UCSD-AML1 (cell line): ENCODE data around the gene NPIPB6.

Experiments
- DNase-seq: peaks from one replicate; lab custom pipeline; 2025; ENCODE audit not compliant: unreplicated experiment; lab: John Stamatoyannopoulos, UW

Gene NPIPB6

DNA sequence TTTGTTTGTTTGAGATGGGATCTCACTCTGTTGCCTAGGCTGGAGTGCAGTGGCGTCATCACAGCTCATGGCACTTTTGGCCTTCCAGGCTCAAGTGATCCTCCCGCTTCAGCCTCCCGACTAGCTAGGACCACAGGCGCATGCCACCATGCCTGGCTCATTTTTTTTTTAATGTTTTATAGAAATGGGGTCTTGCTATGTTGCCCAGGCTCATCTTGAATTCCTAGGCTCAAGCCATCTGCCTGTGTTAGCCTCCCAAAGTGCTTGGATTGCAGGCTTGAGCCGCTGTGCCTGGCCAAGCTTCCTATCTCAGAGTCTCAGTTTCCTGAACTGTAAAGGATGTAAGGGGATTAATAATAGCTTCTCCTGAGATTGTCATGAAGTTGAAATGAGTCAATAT, 63.0 kb downstream of the NPIPB6 start:
- no peak for DNase-seq

DNA sequence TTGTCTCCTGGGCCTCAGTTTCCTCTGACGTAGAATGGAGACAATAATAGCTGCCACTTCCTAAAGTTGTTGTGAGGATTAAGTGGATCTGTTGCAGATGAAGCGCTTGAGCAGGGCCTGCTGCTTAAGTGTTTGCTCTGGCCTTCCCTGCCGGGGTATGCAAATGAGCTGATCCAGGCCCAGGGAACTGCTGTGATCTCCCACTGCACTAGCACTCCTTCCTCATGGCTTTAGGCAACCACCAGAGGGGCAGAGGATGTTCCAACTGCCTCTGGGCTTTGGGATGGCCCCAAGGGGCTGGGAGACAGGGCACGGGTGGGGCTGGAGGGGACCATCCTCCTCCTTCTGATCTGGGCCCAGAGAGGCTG, 64.8 kb downstream of the NPIPB6 start:
- DNase-seq, result no peak

DNA sequence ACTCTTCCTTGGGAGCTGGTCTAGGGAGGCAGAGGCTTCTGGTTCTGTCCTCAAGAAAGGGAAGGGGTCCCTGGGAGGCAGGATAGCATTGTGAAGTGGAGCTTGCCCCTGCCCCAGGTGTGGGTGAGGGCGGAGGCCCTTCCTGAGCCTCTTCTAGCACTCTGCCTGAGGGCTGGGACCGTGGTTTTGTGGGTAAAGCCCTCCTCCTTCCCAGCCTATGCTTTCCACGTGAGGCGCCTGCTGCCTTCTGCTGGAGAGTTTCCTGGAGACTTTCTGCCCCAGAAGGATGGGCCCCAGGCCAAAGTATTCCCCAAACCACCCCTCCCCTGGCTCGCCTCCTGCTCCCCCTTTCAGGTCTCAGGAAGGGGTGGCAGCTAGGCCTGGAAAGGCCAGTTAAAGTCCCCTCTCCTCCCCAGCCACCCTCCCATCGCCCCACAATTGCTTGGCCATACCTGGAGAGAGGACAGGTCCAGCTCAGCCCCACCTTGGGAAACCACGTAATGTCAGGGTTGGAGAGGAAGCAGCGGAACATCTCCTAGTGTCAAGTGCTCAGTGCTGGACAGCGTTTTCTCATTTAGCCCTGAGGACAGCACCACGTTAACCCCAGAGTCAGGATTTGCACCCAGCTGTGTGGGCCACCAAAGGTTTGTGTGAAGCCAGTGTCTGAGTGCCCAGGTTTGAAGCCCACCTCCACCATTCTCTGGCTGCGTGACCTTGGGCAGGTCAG, 65.4 kb downstream of the NPIPB6 start:
- DNase-seq, result no peak

DNA sequence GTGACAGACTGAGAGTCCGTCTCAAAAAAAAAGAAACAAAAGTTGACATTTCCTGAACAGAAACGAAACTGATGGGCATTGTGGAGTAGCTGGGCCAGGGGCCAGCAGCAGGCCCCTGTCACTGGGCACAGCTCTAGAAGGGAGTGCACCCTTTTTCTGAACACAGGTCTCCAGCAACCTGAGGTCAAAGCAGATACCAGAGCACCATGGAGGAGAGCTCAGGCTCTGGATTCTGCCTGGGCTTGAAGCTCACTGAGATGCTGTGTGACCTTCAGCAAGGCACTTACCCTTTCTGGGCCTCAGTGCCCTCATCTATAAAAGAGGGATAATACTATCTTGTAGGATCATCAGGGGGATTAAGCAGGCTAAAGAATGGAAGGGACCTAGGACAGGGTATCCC, 66.0 kb downstream of the NPIPB6 start:
- no peak for DNase-seq

DNA sequence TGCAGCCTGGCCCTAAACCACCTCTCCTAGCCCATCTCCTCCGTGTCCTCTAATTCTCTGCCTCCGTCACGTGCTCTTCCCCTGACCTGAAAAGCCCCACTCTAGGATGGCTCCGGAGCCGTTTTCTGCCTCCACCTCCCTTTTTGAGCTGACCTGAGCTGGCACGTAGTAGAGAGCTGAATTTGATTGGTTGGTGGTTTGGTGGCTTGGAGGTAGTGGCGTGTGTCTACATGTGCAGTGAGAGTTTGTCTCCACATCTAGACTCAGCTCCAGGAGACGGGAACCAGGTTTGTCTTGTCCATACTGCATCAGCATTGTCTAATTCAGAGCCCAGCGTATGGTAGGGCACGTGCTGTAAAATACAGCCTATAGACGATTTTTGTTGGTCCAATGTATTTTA, 68.0 kb downstream of the NPIPB6 start:
- no peak for DNase-seq

DNA sequence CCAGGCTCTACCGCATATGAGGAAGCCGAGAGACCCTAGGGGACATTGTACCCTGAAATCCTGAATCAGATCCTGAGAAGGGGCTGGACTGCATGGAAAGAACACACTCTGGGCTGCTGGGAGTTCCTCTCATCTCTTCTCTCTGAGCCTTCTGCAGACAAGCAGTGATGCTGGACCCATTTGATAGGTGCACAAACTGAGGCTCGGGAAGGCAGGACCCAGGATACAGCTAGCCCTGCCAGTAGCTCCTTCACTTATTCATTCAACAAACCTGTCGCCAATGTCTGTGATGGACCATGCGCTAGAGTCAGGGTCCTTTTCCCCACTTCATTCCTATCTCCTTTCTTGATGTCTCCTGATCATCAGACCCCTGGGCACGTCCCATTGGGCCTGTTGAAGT, 69.1 kb downstream of the NPIPB6 start:
- DNase-seq, result no peak

DNA sequence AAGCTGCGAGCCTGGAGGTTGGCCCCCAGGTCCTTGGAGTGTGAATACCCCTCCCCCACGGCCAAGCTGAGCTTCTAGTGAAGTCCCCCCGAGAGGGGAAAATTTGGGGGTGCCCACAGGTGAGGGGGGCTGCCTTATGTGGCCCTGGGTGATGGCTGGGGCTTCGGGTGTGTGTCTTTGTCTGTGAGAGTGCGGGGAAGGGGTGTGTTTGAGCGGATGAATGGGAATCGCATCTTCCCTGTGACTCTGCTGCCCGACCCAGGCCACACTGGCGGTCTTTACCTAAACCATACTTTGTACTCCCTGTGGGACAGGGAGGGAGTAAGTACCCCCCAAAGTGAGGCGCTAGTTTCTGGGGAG, 69.7 kb downstream of the NPIPB6 start:
- DNase-seq, result no peak

DNA sequence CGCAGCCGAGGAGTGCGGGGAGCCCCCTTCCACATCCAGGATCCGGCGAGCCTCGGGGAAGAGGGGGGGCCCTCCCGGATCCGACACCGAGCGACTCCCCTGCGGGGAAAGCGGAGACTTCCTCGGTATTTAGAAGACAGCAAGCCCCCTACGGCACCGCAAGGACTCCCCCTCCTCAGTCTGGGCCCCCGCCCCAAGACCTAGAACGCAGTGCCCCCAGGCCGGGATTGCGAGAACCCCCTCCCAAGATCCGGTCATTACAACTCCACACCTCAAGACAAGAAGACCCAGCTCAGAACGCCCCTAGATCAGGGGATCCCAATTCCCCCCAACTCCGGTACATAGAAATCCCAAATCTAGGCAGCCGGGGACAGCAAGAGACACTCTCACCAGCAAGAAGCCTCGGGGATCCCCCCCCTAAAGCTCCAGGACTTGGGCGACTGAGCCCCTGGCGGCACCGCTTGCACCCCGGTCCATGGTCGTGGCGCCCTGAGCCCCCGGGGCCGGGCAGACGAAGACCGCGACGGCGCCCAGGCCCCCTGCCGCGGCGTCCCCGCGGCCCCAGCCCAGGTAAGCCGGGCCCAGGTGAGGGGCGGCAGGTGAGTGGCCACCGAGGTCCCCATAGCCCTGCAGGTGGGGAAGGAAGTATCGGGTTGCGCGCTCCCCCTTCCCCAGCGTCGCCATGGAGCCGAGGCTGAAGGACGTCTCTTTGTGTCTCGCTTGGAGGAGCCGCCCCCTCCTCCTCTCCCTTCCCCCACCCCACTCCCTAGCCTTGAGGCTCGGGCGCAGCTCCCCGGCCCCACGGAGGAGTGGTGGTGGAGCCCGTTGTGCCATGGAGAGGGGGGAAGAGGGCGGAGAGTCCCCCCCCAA, 70.3 kb downstream of the NPIPB6 start:
- no peak for DNase-seq
